ENCODE results near the gene LLGL2.

DNA sequence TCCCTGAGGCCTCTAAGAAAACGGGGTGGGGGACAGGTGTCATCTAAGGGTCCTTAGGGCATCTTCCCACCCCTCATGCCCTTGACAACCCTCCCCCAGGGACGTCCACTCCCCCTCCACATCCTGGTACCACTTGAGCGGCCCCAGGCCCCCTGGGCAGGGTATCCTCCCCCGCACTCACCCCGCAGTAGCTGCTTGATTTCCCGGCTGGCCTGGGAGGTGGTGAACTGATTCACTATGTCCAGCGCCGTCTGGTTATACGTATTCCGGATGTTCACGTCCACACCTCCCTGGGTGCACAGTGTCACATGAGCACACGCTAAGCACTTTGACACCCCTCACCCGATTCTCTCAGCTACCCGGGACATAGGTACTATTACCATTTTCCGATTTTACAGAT, 19.9 kb upstream of the LLGL2 start:
- TF ChIP-seq, protein P1, sequence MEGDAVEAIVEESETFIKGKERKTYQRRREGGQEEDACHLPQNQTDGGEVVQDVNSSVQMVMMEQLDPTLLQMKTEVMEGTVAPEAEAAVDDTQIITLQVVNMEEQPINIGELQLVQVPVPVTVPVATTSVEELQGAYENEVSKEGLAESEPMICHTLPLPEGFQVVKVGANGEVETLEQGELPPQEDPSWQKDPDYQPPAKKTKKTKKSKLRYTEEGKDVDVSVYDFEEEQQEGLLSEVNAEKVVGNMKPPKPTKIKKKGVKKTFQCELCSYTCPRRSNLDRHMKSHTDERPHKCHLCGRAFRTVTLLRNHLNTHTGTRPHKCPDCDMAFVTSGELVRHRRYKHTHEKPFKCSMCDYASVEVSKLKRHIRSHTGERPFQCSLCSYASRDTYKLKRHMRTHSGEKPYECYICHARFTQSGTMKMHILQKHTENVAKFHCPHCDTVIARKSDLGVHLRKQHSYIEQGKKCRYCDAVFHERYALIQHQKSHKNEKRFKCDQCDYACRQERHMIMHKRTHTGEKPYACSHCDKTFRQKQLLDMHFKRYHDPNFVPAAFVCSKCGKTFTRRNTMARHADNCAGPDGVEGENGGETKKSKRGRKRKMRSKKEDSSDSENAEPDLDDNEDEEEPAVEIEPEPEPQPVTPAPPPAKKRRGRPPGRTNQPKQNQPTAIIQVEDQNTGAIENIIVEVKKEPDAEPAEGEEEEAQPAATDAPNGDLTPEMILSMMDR (IDR thresholded peaks at IDR 0.05), result no peak
- TF ChIP-seq POLR2AphosphoS5 (IDR thresholded peaks at IDR 0.05) (no peak), POLR2A (IDR thresholded peaks at IDR 0.05) (no peak)
